Smooth muscle cell (in vitro differentiated cells): Measurements from ENCODE around the gene PSTPIP1. TPM values are rescaled to one million over a fixed set of nuclear protein-coding genes. Genes with fewer than 3 reads are reported as not detected.

ENCODE experiments used
- DNase-seq: peaks from one replicate; lab custom pipeline; 2025; ENCODE audit not compliant: unreplicated experiment; lab: John Stamatoyannopoulos, UW
- H2AFZ ChIP-seq: fragments of 200-600 bp; sonication (generic); 2 replicates; pipeline ENCODE4 v1.6.0; 2016; ENCODE audit warnings: antibody characterized with exemption, low read depth, mild to moderate bottlenecking
- H3F3A ChIP-seq: fragments of 200-600 bp; sonication (generic); 2 replicates; pipeline ENCODE4 v1.6.0; 2017; ENCODE audit warnings: antibody characterized with exemption, low read depth
- H3K27ac ChIP-seq: fragments of 200-600 bp; sonication (generic); 2 replicates; pipeline ENCODE4 v1.5.1; 2016; ENCODE audit warnings: low read depth, mild to moderate bottlenecking
- H3K27me3 ChIP-seq: fragments of 200-600 bp; sonication (generic); 2 replicates; pipeline ENCODE4 v1.6.1; 2016; ENCODE audit warnings: low read depth, mild to moderate bottlenecking
- H3K36me3 ChIP-seq: fragments of 200-600 bp; sonication (generic); 2 replicates; pipeline ENCODE4 v1.5.1; 2016; ENCODE audit warnings: low read depth
- H3K4me1 ChIP-seq: fragments of 200-600 bp; sonication (generic); 2 replicates; pipeline ENCODE4 v1.5.1; 2016; ENCODE audit warnings: low read depth
- H3K4me2 ChIP-seq: fragments of 200-600 bp; sonication (generic); 2 replicates; pipeline ENCODE4 v1.6.0; 2016; ENCODE audit warnings: mild to moderate bottlenecking
- H3K4me3 ChIP-seq: fragments of 200-600 bp; sonication (generic); 2 replicates; pipeline ENCODE4 v1.5.1; 2016; ENCODE audit warnings: mild to moderate bottlenecking
- H3K79me2 ChIP-seq: fragments of 200-600 bp; sonication (generic); 2 replicates; pipeline ENCODE4 v1.6.0; 2016; ENCODE audit warnings: low read depth, mild to moderate bottlenecking
- H3K9ac ChIP-seq: fragments of 200-600 bp; sonication (generic); 2 replicates; pipeline ENCODE4 v1.6.0; 2016; ENCODE audit warnings: low read depth
- H3K9me3 ChIP-seq: fragments of 200-600 bp; sonication (generic); replicated peaks from 2 replicates; pipeline ENCODE4 v1.5.1; 2016; ENCODE audit warnings: low read depth
- H4K20me1 ChIP-seq: fragments of 200-600 bp; sonication (generic); 2 replicates; pipeline ENCODE4 v1.6.0; 2016; ENCODE audit warnings: low read depth
- CTCF ChIP-seq: fragments of 200-600 bp; sonication (generic); IDR thresholded peaks from 2 replicates; pipeline ENCODE4 v1.5.1; 2017; ENCODE audit warnings: borderline replicate concordance, mild to moderate bottlenecking, antibody characterized with exemption; ENCODE audit not compliant: insufficient read depth, poor library complexity, severe bottlenecking
- WGBS: methylation state at CpG from one replicate; pipeline ENCODE4 v1.1.7; 2016; ENCODE audit warnings: low lambda C conversion rate; 5-methylcytosine and 5-hydroxymethylcytosine counted together
- polyA plus RNA-seq: library from polyadenylated mRNA; unstranded; fragments of >200 nt; fragmentation: Nextera tagmentation; extraction: Ambion mirVana; gene quantifications from 2 replicates; pipeline ENCODE4 v1.2.1, GENCODE V29; 2016
- total RNA-seq: library from RNA; depleted of rRNA; stranded (reverse); fragments of >200 nt; gene quantifications from 2 replicates; pipeline ENCODE4 v1.2.3, GENCODE V29; 2014

The PSTPIP1 gene
- total and polyA plus RNA-seq, 2 experiments from 2014 or later, result 0.38 TPM; not detected in 1

GRCh38 chr15:77012868-77013267, 17.9 kb downstream of the PSTPIP1 start:
- Histone ChIP-seq H3F3A (no peaks in the 10 kb centered on the region), H3K4me2 (no peak overlapping the region), H3K9ac (no peak overlapping the region), H3K27me3 (no peaks in the 10 kb centered on the region), H2AFZ (no peak overlapping the region), H3K9me3 (no peaks in the 10 kb centered on the region), H4K20me1 (no peaks in the 10 kb centered on the region), H3K27ac (no peak overlapping the region), H3K4me3 (no peak overlapping the region), H3K4me1 (no peaks in the 10 kb centered on the region), H3K36me3 (no peaks in the 10 kb centered on the region), H3K79me2 (no peaks in the 10 kb centered on the region)
- no peak for DNase-seq
- no peak for TF ChIP-seq CTCF
- WGBS, result 66% methylated on average over 4 of the region's 4 CpGs

- no peaks in the 10 kb centered on the region for H3K79me2 ChIP-seq
- WGBS, result 65% methylated on average over 6 of the region's 6 CpGs
- no peak overlapping the region for H3K27ac ChIP-seq
- H3K4me2 ChIP-seq, result no peak overlapping the region
- H2AFZ ChIP-seq, result no peak overlapping the region
- no peak overlapping the region for H3K9ac ChIP-seq
- H3K27me3 ChIP-seq, result no peaks in the 10 kb centered on the region
- H3K4me3 ChIP-seq, result no peak overlapping the region
- no peaks in the 10 kb centered on the region for H3K9me3 ChIP-seq
- H3F3A ChIP-seq, result no peaks in the 10 kb centered on the region
- H3K36me3 ChIP-seq, result no peaks in the 10 kb centered on the region
- no peaks in the 10 kb centered on the region for H3K4me1 ChIP-seq
- no peak for DNase-seq
- TF ChIP-seq CTCF, result no peak
- H4K20me1 ChIP-seq, result no peaks in the 10 kb centered on the region
Measured at GRCh38 chr15:77013776-77014131, 18.8 kb downstream of the PSTPIP1 start.

- no peak for TF ChIP-seq CTCF
- no peaks in the 10 kb centered on the region for H3K4me1 ChIP-seq
- no peak overlapping the region for H3K4me2 ChIP-seq
- H3K27me3 ChIP-seq, result no peaks in the 10 kb centered on the region
- no peaks in the 10 kb centered on the region for H4K20me1 ChIP-seq
- no peak overlapping the region for H3K27ac ChIP-seq
- no peak overlapping the region for H3K4me3 ChIP-seq
- no peak for DNase-seq
- H3K36me3 ChIP-seq, result no peaks in the 10 kb centered on the region
- no peak overlapping the region for H3K9ac ChIP-seq
- no peaks in the 10 kb centered on the region for H3F3A ChIP-seq
- H3K9me3 ChIP-seq, result no peaks in the 10 kb centered on the region
- H2AFZ ChIP-seq, result no peak overlapping the region
- WGBS, result 90% methylated on average over 23 of the region's 23 CpGs
- H3K79me2 ChIP-seq, result no peaks in the 10 kb centered on the region
Measured at GRCh38 chr15:77014132-77015081, 19.5 kb downstream of the PSTPIP1 start.
